Measurements from ENCODE around the gene MAK. TPM values are rescaled to one million over a fixed set of nuclear protein-coding genes. Genes with fewer than 3 reads are reported as not detected.
A peak's percentile ranks its signal among the peaks of the same experiment; 100 is the strongest.

Gene MAK
- polyA plus RNA-seq, 4 donors, result 0.03 to 0.34 TPM; not detected in 2

DNA sequence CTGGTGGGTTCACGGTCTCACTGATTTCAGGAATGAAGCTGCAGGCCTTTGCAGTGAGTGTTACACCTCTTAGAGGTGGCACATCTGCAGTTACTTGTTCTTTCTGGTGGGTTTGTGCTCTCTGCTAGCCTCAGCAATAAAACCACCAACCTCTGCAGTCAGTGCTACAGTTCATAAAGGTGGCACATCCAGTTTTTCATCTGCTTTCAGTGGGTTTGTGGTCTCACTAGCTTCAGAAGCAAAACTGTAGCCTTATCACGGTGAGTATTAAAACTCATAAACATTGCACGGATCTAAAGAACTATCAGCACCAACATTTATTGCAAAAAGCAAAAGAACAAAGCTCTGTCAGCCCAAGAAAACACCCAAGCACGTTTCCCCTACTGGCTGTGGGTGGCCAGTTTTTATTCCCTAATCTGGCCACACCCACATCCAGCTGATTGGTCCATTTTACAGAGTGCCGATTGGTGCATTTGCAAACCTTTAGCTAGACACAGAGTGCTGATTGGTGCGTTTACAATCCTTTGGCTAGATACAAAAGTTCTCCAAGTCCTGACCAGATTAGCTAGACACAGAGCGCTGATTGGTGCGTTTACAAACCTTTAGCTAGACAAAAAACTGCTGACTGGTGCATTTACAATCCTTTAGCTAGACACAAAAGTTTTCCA lies 118.9 kb downstream of the MAK start:
- Histone ChIP-seq H3K4me3 (ENCODE audit: low read depth in 1 of 3, low read length in 3 of 3) (peak overlapping the region; percentile 46 to 76 (median 67)), H3K36me3 (ENCODE audit: control insufficient read depth in 3 of 3, insufficient read depth in 2 of 3, low read depth in 1 of 3, low read length in 3 of 3) (no peaks in the 10 kb centered on the region), H3K4me1 (ENCODE audit: control insufficient read depth in 3 of 3, insufficient read depth in 2 of 3, low read depth in 1 of 3, low read length in 2 of 3) (peaks cover 3 to 16% (median 5%) of the 10 kb centered on the region in 3 donors), H3K27ac (ENCODE audit: low read depth in 1 of 3, low read length in 2 of 3) (no peak overlapping the region), H3K9me3 (ENCODE audit: control insufficient read depth in 2 of 2, insufficient read depth in 1 of 2, low read depth in 1 of 2, low read length in 1 of 2) (peaks cover 0 to 11% of the 10 kb centered on the region in 2 donors), H3K27me3 (ENCODE audit: control insufficient read depth in 3 of 3, insufficient read depth in 3 of 3, low read length in 3 of 3) (no peaks in the 10 kb centered on the region)
- FAIRE-seq (no peak), DNase-seq (peak; percentile 18 to 39)
- 65 to 72% (median 67%) methylated on average over 8 of the region's 8 CpGs for WGBS, 3 donors

- DNase-seq (no peak), FAIRE-seq (no peak)
- WGBS, 3 donors, result 82 to 88% (median 86%) methylated on average over 8 of the region's 8 CpGs
- no peak overlapping the region for H3K27ac ChIP-seq (ENCODE audit: low read depth in 1 of 3, low read length in 2 of 3)
- no peaks in the 10 kb centered on the region for H3K27me3 ChIP-seq (ENCODE audit: control insufficient read depth in 3 of 3, insufficient read depth in 3 of 3, low read length in 3 of 3)
- no peaks in the 10 kb centered on the region for H3K4me1 ChIP-seq (ENCODE audit: control insufficient read depth in 3 of 3, insufficient read depth in 2 of 3, low read depth in 1 of 3, low read length in 2 of 3)
- H3K36me3 ChIP-seq (ENCODE audit: control insufficient read depth in 3 of 3, insufficient read depth in 2 of 3, low read depth in 1 of 3, low read length in 3 of 3), result peaks cover 0 to 5% (median 2%) of the 10 kb centered on the region in 3 donors
- peaks cover 0 to 3% of the 10 kb centered on the region in 2 donors for H3K9me3 ChIP-seq (ENCODE audit: control insufficient read depth in 2 of 2, insufficient read depth in 1 of 2, low read depth in 1 of 2, low read length in 1 of 2)
- H3K4me3 ChIP-seq (ENCODE audit: low read depth in 1 of 3, low read length in 3 of 3), result no peak overlapping the region
These were observed 124.4 kb downstream of the MAK start for GRCh38 chr6:10713962-10714361.

Other genes with a start within 250 kb of the MAK start
- gene C6orf52, start 143.9 kb downstream of the MAK start, polyA plus RNA-seq, result 1 to 10 TPM; 1.6 to 7.8 (median 4.0) TPM
- gene PAK1IP1, start 143.6 kb downstream of the MAK start, polyA plus RNA-seq, result 10 to 100 TPM in 2 of 4 donors, 1 to 10 TPM in 2; 5.1 to 17.5 (median 10.3) TPM
- gene TMEM14C, start 115.5 kb downstream of the MAK start, polyA plus RNA-seq, result 100 to 1,000 TPM; 105 to 145 (median 140) TPM
- gene TMEM14B, start 90.7 kb downstream of the MAK start, polyA plus RNA-seq, result 10 to 100 TPM; 50.8 to 83.8 (median 63.5) TPM
- not detected for gene GCM2, start 43.5 kb upstream of the MAK start, polyA plus RNA-seq
- gene SYCP2L, start 48.5 kb upstream of the MAK start, polyA plus RNA-seq, result under 1 TPM in 2 of 4 donors, not detected in 2; 0.07 to 0.40 TPM
- 1 to 10 TPM in 1 of 4 donors, under 1 TPM in 1, not detected in 2; 0.48 to 4.8 TPM for gene ELOVL2, start 205.8 kb upstream of the MAK start, polyA plus RNA-seq